ENCODE measurements around the gene ZNF358.

Gene ZNF358

GRCh38 chr19:7515645-7516151, at the start of gene ZNF358:
ZNF358 (plus strand) TSS chr19:7516103; CDS start chr19:7519243, 3,140 bp downstream.
- H3K79me2 ChIP-seq (ENCODE audit: control insufficient read depth, insufficient read depth, low read length, unreplicated experiment): no peaks in the 10 kb centered on the region
- no peaks in the 10 kb centered on the region for H3K27me3 ChIP-seq (ENCODE audit: insufficient read depth, low read length)
- peaks cover 5% of the 10 kb centered on the region for H3K4me1 ChIP-seq (ENCODE audit: control insufficient read depth, insufficient read depth, low read length, unreplicated experiment)
- no peaks in the 10 kb centered on the region for H3K36me3 ChIP-seq (ENCODE audit: insufficient read depth, low read length)
- peak within 1 kb of the TSS; percentile 72 for H2AFZ ChIP-seq (ENCODE audit: low read length, unreplicated experiment)
- peak within 1 kb of the TSS; percentile 87 for H3K4me3 ChIP-seq (ENCODE audit: low read depth, low read length)
- H3K27ac ChIP-seq (ENCODE audit: low read depth, low read length): no peak within 1 kb of the TSS

- no peaks in the 10 kb centered on the region for H3K4me1 ChIP-seq (ENCODE audit: control insufficient read depth, insufficient read depth, low read length, unreplicated experiment)
- H3K79me2 ChIP-seq (ENCODE audit: control insufficient read depth, insufficient read depth, low read length, unreplicated experiment): no peaks in the 10 kb centered on the region
- no peak overlapping the region for H2AFZ ChIP-seq (ENCODE audit: low read length, unreplicated experiment)
- no peaks in the 10 kb centered on the region for H3K36me3 ChIP-seq (ENCODE audit: insufficient read depth, low read length)
- no peak overlapping the region for H3K27ac ChIP-seq (ENCODE audit: low read depth, low read length)
- H3K4me3 ChIP-seq (ENCODE audit: low read depth, low read length): no peak overlapping the region
- no peaks in the 10 kb centered on the region for H3K27me3 ChIP-seq (ENCODE audit: insufficient read depth, low read length)
These were observed 48.6 kb upstream of the ZNF358 start for GRCh38 chr19:7467009-7467989.

- no peaks in the 10 kb centered on the region for H3K4me1 ChIP-seq (ENCODE audit: control insufficient read depth, insufficient read depth, low read length, unreplicated experiment)
- H3K36me3 ChIP-seq (ENCODE audit: insufficient read depth, low read length): no peaks in the 10 kb centered on the region
- H3K27me3 ChIP-seq (ENCODE audit: insufficient read depth, low read length): no peaks in the 10 kb centered on the region
- H3K27ac ChIP-seq (ENCODE audit: low read depth, low read length): no peak overlapping the region
- no peaks in the 10 kb centered on the region for H3K79me2 ChIP-seq (ENCODE audit: control insufficient read depth, insufficient read depth, low read length, unreplicated experiment)
- no peak overlapping the region for H2AFZ ChIP-seq (ENCODE audit: low read length, unreplicated experiment)
- H3K4me3 ChIP-seq (ENCODE audit: low read depth, low read length): no peak overlapping the region
These were observed 47.1 kb upstream of the ZNF358 start for GRCh38 chr19:7468840-7469239.

- Histone ChIP-seq H3K4me1 (ENCODE audit: control insufficient read depth, insufficient read depth, low read length, unreplicated experiment) (no peaks in the 10 kb centered on the region), H3K36me3 (ENCODE audit: insufficient read depth, low read length) (no peaks in the 10 kb centered on the region), H3K79me2 (ENCODE audit: control insufficient read depth, insufficient read depth, low read length, unreplicated experiment) (no peaks in the 10 kb centered on the region)
These were observed 46.1 kb upstream of the ZNF358 start for GRCh38 chr19:7469669-7470285.

GRCh38 chr19:7470540-7471305, 45.2 kb upstream of the ZNF358 start:
- Histone ChIP-seq H3K4me3 (ENCODE audit: low read depth, low read length) (no peak overlapping the region), H3K4me1 (ENCODE audit: control insufficient read depth, insufficient read depth, low read length, unreplicated experiment) (no peaks in the 10 kb centered on the region), H3K36me3 (ENCODE audit: insufficient read depth, low read length) (no peaks in the 10 kb centered on the region), H3K27ac (ENCODE audit: low read depth, low read length) (no peak overlapping the region), H3K27me3 (ENCODE audit: insufficient read depth, low read length) (no peaks in the 10 kb centered on the region), H3K79me2 (ENCODE audit: control insufficient read depth, insufficient read depth, low read length, unreplicated experiment) (no peaks in the 10 kb centered on the region), H2AFZ (ENCODE audit: low read length, unreplicated experiment) (no peak overlapping the region)

More at GRCh38 chr19:7469669-7470285, 46.1 kb upstream of the ZNF358 start:
- Histone ChIP-seq H3K4me3 (ENCODE audit: low read depth, low read length) (no peak overlapping the region), H2AFZ (ENCODE audit: low read length, unreplicated experiment) (no peak overlapping the region), H3K27ac (ENCODE audit: low read depth, low read length) (no peak overlapping the region), H3K27me3 (ENCODE audit: insufficient read depth, low read length) (no peaks in the 10 kb centered on the region)

GRCh38 chr19:7471696-7472615, 43.9 kb upstream of the ZNF358 start:
- Histone ChIP-seq H3K27ac (ENCODE audit: low read depth, low read length) (no peak overlapping the region), H3K36me3 (ENCODE audit: insufficient read depth, low read length) (no peaks in the 10 kb centered on the region), H3K4me3 (ENCODE audit: low read depth, low read length) (no peak overlapping the region), H3K79me2 (ENCODE audit: control insufficient read depth, insufficient read depth, low read length, unreplicated experiment) (no peaks in the 10 kb centered on the region), H3K4me1 (ENCODE audit: control insufficient read depth, insufficient read depth, low read length, unreplicated experiment) (no peaks in the 10 kb centered on the region), H3K27me3 (ENCODE audit: insufficient read depth, low read length) (no peaks in the 10 kb centered on the region), H2AFZ (ENCODE audit: low read length, unreplicated experiment) (no peak overlapping the region)

GRCh38 chr19:7475665-7476064, 40.2 kb upstream of the ZNF358 start:
- H3K4me3 ChIP-seq (ENCODE audit: low read depth, low read length): no peak overlapping the region
- H3K79me2 ChIP-seq (ENCODE audit: control insufficient read depth, insufficient read depth, low read length, unreplicated experiment): no peaks in the 10 kb centered on the region
- no peaks in the 10 kb centered on the region for H3K27me3 ChIP-seq (ENCODE audit: insufficient read depth, low read length)
- H2AFZ ChIP-seq (ENCODE audit: low read length, unreplicated experiment): no peak overlapping the region
- H3K27ac ChIP-seq (ENCODE audit: low read depth, low read length): no peak overlapping the region
- H3K4me1 ChIP-seq (ENCODE audit: control insufficient read depth, insufficient read depth, low read length, unreplicated experiment): no peaks in the 10 kb centered on the region
- no peaks in the 10 kb centered on the region for H3K36me3 ChIP-seq (ENCODE audit: insufficient read depth, low read length)

GRCh38 chr19:7476241-7476640, 39.7 kb upstream of the ZNF358 start:
- H2AFZ ChIP-seq (ENCODE audit: low read length, unreplicated experiment): no peak overlapping the region
- H3K79me2 ChIP-seq (ENCODE audit: control insufficient read depth, insufficient read depth, low read length, unreplicated experiment): no peaks in the 10 kb centered on the region
- no peak overlapping the region for H3K27ac ChIP-seq (ENCODE audit: low read depth, low read length)
- H3K4me3 ChIP-seq (ENCODE audit: low read depth, low read length): no peak overlapping the region
- no peaks in the 10 kb centered on the region for H3K36me3 ChIP-seq (ENCODE audit: insufficient read depth, low read length)
- H3K4me1 ChIP-seq (ENCODE audit: control insufficient read depth, insufficient read depth, low read length, unreplicated experiment): no peaks in the 10 kb centered on the region
- no peaks in the 10 kb centered on the region for H3K27me3 ChIP-seq (ENCODE audit: insufficient read depth, low read length)

GRCh38 chr19:7476777-7477494, 39.0 kb upstream of the ZNF358 start:
- H3K27me3 ChIP-seq (ENCODE audit: insufficient read depth, low read length): no peaks in the 10 kb centered on the region
- no peak overlapping the region for H2AFZ ChIP-seq (ENCODE audit: low read length, unreplicated experiment)
- H3K27ac ChIP-seq (ENCODE audit: low read depth, low read length): no peak overlapping the region
- H3K4me3 ChIP-seq (ENCODE audit: low read depth, low read length): no peak overlapping the region
- H3K4me1 ChIP-seq (ENCODE audit: control insufficient read depth, insufficient read depth, low read length, unreplicated experiment): no peaks in the 10 kb centered on the region
- H3K79me2 ChIP-seq (ENCODE audit: control insufficient read depth, insufficient read depth, low read length, unreplicated experiment): no peaks in the 10 kb centered on the region
- no peaks in the 10 kb centered on the region for H3K36me3 ChIP-seq (ENCODE audit: insufficient read depth, low read length)
